Measurements from ENCODE around the gene LUZP2.

DNA sequence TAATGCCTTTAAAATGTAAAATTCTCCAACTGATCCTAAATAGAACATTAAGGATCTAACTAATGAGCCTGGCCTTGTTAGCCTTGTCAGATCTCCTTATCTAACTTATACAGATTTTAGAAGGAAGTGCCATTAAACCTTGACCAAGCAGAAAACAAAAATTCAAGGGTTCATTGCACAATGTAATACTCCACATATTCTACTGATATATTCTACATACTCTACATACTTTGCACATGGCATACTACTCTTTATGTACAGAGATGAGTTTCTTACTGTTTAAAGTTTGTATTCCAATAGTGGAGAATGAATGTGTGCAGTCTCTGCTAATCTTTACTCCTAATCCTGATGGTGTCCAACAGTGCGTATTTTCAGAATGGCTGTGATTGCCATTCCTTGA lies 297.2 kb downstream of the LUZP2 start:
- no peak for TF ChIP-seq ZNF70 (CRISPR knock-in tag; IDR thresholded peaks at IDR 0.05)
- no peak for TF ChIP-seq ZFP3 (CRISPR knock-in tag; IDR thresholded peaks at IDR 0.05)
- TF ChIP-seq ZNF8 (CRISPR knock-in tag; IDR thresholded peaks at IDR 0.05): no peak
- TF ChIP-seq GLIS3 (CRISPR knock-in tag; IDR thresholded peaks at IDR 0.05): no peak
- no peak for TF ChIP-seq PPARA (CRISPR knock-in tag; IDR thresholded peaks at IDR 0.05; ENCODE audit: borderline replicate concordance)
- TF ChIP-seq, protein P1, sequence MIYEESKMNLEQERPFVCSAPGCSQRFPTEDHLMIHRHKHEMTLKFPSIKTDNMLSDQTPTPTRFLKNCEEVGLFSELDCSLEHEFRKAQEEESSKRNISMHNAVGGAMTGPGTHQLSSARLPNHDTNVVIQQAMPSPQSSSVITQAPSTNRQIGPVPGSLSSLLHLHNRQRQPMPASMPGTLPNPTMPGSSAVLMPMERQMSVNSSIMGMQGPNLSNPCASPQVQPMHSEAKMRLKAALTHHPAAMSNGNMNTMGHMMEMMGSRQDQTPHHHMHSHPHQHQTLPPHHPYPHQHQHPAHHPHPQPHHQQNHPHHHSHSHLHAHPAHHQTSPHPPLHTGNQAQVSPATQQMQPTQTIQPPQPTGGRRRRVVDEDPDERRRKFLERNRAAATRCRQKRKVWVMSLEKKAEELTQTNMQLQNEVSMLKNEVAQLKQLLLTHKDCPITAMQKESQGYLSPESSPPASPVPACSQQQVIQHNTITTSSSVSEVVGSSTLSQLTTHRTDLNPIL (CRISPR knock-in tag; IDR thresholded peaks at IDR 0.05; ENCODE audit: low read depth): no peak
- TF ChIP-seq, protein P2, sequence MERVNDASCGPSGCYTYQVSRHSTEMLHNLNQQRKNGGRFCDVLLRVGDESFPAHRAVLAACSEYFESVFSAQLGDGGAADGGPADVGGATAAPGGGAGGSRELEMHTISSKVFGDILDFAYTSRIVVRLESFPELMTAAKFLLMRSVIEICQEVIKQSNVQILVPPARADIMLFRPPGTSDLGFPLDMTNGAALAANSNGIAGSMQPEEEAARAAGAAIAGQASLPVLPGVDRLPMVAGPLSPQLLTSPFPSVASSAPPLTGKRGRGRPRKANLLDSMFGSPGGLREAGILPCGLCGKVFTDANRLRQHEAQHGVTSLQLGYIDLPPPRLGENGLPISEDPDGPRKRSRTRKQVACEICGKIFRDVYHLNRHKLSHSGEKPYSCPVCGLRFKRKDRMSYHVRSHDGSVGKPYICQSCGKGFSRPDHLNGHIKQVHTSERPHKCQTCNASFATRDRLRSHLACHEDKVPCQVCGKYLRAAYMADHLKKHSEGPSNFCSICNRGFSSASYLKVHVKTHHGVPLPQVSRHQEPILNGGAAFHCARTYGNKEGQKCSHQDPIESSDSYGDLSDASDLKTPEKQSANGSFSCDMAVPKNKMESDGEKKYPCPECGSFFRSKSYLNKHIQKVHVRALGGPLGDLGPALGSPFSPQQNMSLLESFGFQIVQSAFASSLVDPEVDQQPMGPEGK (CRISPR knock-in tag; IDR thresholded peaks at IDR 0.05; ENCODE audit: borderline replicate concordance): no peak
- TF ChIP-seq ZFP30 (CRISPR knock-in tag; IDR thresholded peaks at IDR 0.05): no peak
- TF ChIP-seq, protein P3, sequence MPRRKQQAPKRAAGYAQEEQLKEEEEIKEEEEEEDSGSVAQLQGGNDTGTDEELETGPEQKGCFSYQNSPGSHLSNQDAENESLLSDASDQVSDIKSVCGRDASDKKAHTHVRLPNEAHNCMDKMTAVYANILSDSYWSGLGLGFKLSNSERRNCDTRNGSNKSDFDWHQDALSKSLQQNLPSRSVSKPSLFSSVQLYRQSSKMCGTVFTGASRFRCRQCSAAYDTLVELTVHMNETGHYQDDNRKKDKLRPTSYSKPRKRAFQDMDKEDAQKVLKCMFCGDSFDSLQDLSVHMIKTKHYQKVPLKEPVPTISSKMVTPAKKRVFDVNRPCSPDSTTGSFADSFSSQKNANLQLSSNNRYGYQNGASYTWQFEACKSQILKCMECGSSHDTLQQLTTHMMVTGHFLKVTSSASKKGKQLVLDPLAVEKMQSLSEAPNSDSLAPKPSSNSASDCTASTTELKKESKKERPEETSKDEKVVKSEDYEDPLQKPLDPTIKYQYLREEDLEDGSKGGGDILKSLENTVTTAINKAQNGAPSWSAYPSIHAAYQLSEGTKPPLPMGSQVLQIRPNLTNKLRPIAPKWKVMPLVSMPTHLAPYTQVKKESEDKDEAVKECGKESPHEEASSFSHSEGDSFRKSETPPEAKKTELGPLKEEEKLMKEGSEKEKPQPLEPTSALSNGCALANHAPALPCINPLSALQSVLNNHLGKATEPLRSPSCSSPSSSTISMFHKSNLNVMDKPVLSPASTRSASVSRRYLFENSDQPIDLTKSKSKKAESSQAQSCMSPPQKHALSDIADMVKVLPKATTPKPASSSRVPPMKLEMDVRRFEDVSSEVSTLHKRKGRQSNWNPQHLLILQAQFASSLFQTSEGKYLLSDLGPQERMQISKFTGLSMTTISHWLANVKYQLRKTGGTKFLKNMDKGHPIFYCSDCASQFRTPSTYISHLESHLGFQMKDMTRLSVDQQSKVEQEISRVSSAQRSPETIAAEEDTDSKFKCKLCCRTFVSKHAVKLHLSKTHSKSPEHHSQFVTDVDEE (CRISPR knock-in tag; IDR thresholded peaks at IDR 0.05): no peak
- no peak for TF ChIP-seq RARB (CRISPR knock-in tag; IDR thresholded peaks at IDR 0.05)
- no peak for TF ChIP-seq OSR1 (CRISPR knock-in tag; IDR thresholded peaks at IDR 0.05)
- TF ChIP-seq ESRRG (CRISPR knock-in tag; IDR thresholded peaks at IDR 0.05): no peak
- no peak for TF ChIP-seq TCF4 (CRISPR knock-in tag; IDR thresholded peaks at IDR 0.05; ENCODE audit: borderline replicate concordance)
- TF ChIP-seq, protein P4, sequence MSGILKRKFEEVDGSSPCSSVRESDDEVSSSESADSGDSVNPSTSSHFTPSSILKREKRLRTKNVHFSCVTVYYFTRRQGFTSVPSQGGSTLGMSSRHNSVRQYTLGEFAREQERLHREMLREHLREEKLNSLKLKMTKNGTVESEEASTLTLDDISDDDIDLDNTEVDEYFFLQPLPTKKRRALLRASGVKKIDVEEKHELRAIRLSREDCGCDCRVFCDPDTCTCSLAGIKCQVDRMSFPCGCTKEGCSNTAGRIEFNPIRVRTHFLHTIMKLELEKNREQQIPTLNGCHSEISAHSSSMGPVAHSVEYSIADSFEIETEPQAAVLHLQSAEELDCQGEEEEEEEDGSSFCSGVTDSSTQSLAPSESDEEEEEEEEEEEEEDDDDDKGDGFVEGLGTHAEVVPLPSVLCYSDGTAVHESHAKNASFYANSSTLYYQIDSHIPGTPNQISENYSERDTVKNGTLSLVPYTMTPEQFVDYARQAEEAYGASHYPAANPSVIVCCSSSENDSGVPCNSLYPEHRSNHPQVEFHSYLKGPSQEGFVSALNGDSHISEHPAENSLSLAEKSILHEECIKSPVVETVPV (CRISPR knock-in tag; IDR thresholded peaks at IDR 0.05): no peak
